HG02973 (cell line): ENCODE results near the gene CCDC85C.

ENCODE experiments used
- ATAC-seq: cut with Tn5 transposase; IDR thresholded peaks from one replicate; pipeline ENCODE4 v1.9.1; 2021; ENCODE audit warnings: moderate library complexity; ENCODE audit not compliant: unreplicated experiment

CCDC85C gene

GRCh38 chr14:99574099-99574880 lies 29.7 kb downstream of the CCDC85C start:
- no peak for ATAC-seq

DNA sequence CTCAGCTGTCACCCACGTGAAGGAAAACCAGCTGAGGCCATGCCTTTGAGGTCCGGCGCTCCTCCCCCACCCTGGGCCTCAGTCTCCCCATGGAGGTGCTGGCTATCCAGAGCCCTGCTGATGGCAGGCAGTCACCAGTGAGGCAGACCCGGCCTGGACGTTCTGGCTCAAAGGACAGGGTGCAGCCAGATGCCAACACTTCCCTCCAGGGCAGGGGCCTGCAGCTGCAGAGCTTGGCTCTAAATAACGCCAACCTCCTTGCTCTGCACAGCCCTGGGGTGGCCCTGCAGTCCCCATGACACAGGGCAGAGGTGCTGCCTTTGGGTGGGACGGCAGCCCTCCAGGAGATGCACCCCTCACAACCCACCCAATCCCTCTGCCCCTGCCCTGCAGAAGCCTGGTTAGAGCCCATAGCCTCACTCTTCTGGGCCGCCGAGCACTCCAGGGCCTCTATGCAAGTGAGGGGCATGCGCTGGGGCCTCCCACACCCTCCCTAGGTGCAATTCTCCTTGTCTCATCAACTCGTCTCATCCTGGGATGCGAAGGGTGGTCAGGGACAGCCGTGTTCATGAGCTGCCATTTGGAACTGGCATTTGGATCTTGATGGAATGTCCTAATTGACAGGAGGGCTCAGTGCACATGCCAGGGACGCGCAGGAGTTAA lies 30.4 kb downstream of the CCDC85C start:
- ATAC-seq: no peak

DNA sequence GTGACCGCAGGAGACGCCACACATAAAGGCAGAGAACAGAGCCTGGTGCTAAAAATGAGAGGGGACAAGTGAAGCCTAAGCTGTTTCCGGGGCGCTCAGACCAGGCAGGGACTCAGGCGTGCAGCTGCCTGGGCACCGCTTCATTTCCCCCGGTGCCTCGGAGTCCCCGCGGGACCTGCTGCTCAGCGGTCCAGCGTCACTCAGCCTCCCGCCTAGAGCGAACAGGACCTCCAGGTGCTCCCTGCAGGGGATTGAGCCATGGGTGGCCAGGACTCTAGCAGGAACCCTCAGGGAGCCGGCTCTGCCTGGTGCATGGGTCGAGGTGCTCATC lies 31.0 kb downstream of the CCDC85C start:
- no peak for ATAC-seq

GRCh38 chr14:99572173-99572999 lies 31.6 kb downstream of the CCDC85C start:
- no peak for ATAC-seq

- no peak for ATAC-seq
Observed at GRCh38 chr14:99571303-99571986, 32.6 kb downstream of the CCDC85C start.

DNA sequence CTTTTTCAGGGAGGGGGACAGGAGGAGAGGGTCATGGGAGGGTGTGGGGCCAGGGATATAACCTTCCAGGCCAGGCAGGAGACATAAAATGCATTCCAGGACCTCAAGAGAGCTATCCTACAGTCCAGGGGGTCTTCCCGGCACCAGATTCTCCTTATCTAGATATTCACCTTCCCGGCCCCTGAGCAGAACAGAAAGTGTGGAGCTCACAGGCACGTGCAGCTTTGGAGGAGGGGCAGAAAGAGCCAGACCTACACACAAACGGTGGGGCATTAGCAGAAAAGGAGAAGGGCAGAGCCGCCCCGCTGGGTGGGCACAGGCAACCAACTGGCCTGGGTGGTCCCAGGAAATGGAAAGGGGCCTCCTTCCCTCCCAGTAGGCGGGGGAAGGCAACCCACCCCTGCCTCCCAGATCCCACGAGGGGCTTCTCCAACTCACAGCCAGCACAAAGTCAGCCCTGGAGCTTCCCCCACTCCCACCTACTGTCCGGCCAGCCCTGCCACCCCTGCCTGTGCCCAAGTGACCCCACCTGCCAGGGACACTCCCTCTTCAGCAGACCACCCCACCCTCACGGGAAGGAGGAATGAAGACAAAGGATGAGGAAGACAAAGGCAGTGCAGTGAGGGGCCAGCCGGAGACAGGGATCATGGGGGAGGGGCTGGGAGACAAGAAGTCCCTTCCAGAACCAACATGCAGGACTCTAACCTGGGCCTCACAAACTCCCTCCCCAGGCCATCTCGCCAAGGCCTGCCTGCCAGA lies 33.3 kb downstream of the CCDC85C start:
- ATAC-seq: no peak

DNA sequence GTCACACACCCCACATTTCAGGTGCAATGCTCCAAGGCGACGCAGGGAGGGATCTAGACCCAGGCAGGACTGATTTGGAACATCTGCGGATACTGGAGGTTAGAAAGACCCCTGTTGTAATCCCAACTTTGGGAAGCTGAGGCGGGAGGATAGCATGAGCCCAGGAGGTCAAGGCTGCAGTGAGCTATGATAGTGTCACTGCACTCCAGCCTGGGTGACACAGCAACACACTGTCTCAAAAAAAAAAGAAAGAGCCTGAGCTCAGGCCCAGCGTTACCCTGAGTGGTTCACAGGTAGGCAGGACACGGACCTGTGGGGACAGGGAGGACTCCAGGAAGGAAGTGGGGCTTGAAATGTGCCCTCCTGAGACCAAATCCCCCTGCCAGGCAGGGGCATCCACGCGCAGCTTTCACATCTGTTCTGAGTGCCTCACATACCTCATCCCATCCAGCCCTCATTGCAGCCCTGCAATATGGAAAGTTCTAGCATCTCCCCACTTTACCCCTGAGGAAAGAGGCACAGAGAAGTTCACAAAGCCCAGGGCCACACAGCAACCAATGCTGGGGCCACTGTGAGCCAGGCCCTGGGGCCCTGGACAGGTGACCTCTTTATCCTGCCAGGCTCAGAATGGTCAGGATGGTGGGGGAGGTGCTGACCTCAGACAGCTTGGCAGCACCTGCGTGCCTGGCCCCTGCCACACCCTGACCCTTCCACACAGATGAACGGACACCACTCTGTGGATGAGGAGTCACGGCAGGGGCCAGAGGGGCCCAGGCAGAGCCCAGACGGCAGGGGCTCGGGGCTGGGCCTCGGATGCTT lies 34.1 kb downstream of the CCDC85C start:
- ATAC-seq: no peak

DNA sequence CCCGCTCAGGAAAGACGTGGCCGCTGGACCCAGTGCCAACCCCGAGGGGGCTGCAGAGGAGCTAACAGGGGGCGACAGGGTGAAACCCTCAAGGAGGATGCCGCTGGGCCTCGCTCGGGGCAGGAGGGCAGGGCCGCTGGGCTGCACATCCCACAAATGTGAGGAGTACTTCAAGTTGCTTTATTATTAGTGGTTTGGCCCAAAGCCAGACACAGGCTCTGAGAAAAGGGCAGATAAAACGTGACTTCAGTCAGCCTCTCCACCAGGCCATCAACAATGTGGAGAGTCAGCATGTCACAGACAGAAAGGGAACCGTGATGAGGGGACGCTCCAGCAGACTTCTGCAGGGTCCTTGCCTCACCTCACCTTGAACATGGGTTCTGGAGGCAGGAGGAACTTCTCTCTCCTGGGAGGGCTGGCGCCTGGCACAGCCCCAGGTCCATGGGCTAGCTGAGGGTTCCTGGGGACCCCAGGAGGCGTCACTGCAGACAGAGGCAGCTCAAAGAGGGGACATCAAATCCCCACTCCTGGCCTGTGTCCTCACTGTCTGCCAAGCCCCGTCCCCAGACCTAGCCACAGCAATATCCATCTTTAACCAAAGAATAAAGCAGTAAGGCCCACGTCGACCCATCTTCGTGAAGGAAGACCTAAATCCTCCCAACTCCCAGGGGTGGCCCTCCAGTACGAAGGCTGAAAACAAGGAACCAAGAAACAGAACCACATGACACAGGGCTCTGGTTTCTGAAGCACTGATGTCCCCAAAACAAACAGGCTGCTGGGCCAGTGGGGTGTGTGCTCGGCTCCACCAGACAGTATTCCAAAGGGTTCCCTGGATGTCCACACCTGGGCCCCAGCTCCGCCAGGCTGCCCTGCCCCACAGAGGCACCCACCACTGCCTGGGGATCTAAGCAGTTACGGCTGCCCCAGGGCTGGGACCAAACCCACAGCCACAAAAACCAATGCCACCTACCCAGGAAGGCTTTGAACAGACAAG lies 35.1 kb downstream of the CCDC85C start:
- no peak for ATAC-seq

- no peak for ATAC-seq
Observed at GRCh38 chr14:99566390-99567354, 37.3 kb downstream of the CCDC85C start.

GRCh38 chr14:99566009-99566389 lies 38.0 kb downstream of the CCDC85C start:
- no peak for ATAC-seq

GRCh38 chr14:99565383-99565782 lies 38.6 kb downstream of the CCDC85C start:
- no peak for ATAC-seq

- no peak for ATAC-seq
Observed at GRCh38 chr14:99564926-99565259, 39.1 kb downstream of the CCDC85C start.

- ATAC-seq: no peak
Observed at GRCh38 chr14:99564256-99564925, 39.6 kb downstream of the CCDC85C start.

DNA sequence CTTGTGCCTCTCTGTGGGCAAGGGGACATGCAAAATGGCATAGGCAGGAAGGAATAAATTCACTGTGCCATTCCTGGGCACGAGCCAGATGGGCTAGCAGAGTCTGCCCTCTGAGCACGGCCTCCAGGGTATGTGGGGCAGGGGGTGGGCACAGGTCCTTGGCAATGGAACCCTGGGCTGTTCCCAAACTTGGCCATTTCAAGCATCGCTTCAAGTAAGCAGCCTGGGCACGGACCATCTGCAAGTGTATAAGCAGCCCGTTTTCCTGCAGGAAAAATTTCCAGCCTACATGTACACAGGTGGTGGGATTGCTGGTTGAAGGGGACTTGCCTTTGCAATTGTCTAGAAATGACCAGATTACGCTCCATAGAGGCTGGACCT lies 40.3 kb downstream of the CCDC85C start:
- no peak for ATAC-seq

DNA sequence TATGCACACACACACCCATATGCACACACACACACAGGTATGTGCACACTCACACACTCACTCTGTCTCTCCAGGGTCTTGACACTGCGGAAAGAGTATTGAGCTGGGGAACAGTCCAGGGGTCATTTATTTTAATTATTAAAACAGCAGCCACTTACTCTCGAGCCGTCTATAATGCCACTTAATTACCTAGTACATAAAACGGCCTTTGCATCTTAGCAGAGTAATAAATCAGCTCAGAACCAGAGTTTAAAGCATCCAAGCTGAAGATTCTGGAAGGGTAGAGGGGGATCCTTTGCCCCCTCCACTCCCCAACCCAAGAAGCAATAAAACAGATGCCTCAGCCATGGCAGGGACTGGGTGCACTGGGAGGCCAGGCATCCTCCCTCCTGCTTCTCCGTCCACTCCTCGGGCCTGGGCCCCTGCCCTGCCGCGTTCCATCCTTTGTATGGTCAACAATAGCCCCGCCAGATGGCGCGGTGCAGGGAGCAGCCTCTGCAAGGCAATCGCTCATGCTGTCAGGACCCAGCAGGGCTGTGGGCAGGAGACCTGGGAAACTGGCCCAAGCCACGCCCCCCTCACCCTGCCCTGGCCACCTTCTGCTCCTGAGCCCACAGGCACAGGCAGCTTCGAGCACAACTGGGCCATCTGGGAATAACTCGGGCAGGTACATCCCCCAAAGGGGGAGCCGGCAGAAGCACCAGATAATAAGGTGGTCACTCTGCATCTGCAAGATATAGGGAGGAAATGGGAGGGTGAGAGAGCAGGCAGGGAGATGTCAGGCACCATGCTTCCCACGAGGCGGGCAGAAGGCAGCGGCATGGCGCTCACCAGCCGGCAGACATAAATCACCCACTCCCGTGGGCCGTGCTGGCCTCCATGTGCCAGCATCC lies 40.9 kb downstream of the CCDC85C start:
- ATAC-seq: no peak

DNA sequence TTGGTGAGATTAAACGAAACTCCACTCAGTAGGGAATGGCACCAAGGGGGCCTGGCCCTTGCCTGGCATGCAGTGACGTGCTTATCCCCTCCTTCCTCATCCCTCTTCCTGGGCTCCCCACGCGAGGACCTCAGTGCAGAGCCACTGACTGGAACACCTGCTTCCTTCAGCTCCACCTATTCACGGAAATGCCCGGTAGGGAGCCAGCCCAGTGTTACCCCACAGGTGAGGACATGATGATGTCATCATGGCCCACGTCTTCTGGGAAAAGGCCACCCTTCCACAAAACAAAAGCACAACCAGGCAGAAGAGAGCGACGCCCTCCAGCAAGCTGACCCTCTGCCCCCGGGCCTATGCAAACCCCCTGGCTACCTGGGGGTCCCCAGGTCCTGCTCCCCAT lies 42.1 kb downstream of the CCDC85C start:
- no peak for ATAC-seq
